Right cardiac atrium (tissue), 5 donors: ENCODE measurements around the gene BMF. TPM values are rescaled to one million over a fixed set of nuclear protein-coding genes. Genes with fewer than 3 reads are reported as not detected.

ENCODE experiments used
- ATAC-seq, 2 donors: fragments of 200-7000 bp; cut with Tn5 transposase; one replicate each; pipeline versions ENCODE4 v1.8.0 to v1.9.1; 2020; ENCODE audit warnings: moderate library complexity in 2 of 2, mild to moderate bottlenecking in 1 of 2
- DNase-seq, 3 donors: peaks; one replicate each; pipeline ENCODE4 v3.0.0-alpha.2; 2020
- H3K27ac ChIP-seq: one replicate; pipeline ENCODE4 v1.5.1; 2013; ENCODE audit warnings: mild to moderate bottlenecking, low read length, control low read depth, moderate library complexity
- H3K27me3 ChIP-seq: one replicate; pipeline ENCODE4 v1.6.1; 2013; ENCODE audit not compliant: control insufficient read depth, insufficient read depth
- H3K4me1 ChIP-seq: one replicate; pipeline ENCODE4 v1.6.1; 2013; ENCODE audit warnings: low read length; ENCODE audit not compliant: control insufficient read depth, insufficient read depth
- H3K4me3 ChIP-seq: one replicate; pipeline ENCODE4 v1.5.1; 2013; ENCODE audit warnings: low read length, control low read depth
- H3K9me3 ChIP-seq: one replicate; pipeline ENCODE4 v1.6.1; 2013; ENCODE audit warnings: low read length; ENCODE audit not compliant: control insufficient read depth
- WGBS: extraction: QIAGEN DNeasy Blood & Tissue Kit; methylation state at CpG from one replicate; pipeline ENCODE4 v1.1.7; 2013; 5-methylcytosine and 5-hydroxymethylcytosine counted together
- intact Hi-C, 4 donors: fragments of 100-400 bp; cut with DNase I; formaldehyde crosslinking; loops; one replicate each; pipeline versions ENCODE4 v1.11.0 to v1.14.0; 2022 to 2023
- polyA plus RNA-seq: library from polyadenylated mRNA; stranded (reverse); fragments of 200-250 nt; gene quantifications from one replicate; pipeline ENCODE4 v1.2.3, GENCODE V29; 2013
- total RNA-seq, 4 donors: library from RNA; stranded (reverse); fragmentation: NEBNext Ultra II Directional; extraction: Animal tissue kit (Norgen Biotek cat#: 25700); gene quantifications; one replicate each; pipeline ENCODE4 v1.2.1, GENCODE V29; 2021
- donor health status: healthy with polysubstance abuse.
- donor health status: DM: no; HTN: yes; CAD: no.
- donor health status: DM: no; HTN: no; CAD: no.
- donor health status: DM: no; HTN: yes; CAD: no; lungs with severe emphysema.
- donor health status: DM: yes; HTN: yes; CAD: no.

The BMF gene
- total and polyA plus RNA-seq, 5 donors = 2.9 to 9.9 (median 8.3) TPM

DNA sequence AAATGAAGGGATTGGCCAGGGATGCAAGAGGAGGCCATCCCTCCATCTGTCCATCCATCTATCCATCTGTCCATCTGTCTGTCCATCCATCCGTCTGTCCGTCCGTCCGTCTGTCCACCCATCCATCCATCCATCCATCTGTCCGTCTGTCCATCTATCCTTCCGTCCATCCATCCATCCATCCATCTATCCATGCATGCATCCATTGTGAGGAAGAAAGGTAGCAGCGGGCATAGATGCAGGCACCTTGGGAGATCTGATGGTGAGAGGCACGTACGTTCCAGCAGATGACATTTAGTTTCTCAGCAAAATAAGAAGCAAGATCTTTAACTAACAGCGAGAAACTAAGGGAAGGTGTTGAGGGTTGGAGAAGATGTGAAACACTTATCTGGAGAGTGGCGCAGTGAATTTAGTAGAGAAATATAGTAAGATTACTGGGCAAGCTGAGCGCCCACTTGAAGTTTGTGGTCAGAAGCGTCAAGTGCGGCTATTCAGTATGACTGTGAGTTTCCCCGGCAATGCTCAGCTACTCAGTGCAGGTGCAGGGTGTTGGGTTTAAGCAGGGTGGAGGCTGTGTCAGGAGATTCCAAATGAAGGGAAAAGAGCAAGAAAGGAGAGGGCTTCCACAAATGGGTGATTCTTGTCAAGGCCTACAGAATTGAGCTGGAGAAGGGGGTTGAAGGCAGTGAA, 47.3 kb downstream of the BMF start:
- H3K27me3 ChIP-seq = no peaks in the 10 kb centered on the region
- H3K4me3 ChIP-seq = no peak overlapping the region
- 95% methylated on average over 15 of the region's 15 CpGs for WGBS
- intact Hi-C loops = loop anchor here in 1 of 4 donors (5.0 kb wide), 1 partner anchor 46 kb away; the partner anchor contains the start of gene BMF
- H3K27ac ChIP-seq = no peak overlapping the region
- ATAC-seq (no peak), DNase-seq (no peak)
- peaks cover 3% of the 10 kb centered on the region for H3K4me1 ChIP-seq
- no peaks in the 10 kb centered on the region for H3K9me3 ChIP-seq

DNA sequence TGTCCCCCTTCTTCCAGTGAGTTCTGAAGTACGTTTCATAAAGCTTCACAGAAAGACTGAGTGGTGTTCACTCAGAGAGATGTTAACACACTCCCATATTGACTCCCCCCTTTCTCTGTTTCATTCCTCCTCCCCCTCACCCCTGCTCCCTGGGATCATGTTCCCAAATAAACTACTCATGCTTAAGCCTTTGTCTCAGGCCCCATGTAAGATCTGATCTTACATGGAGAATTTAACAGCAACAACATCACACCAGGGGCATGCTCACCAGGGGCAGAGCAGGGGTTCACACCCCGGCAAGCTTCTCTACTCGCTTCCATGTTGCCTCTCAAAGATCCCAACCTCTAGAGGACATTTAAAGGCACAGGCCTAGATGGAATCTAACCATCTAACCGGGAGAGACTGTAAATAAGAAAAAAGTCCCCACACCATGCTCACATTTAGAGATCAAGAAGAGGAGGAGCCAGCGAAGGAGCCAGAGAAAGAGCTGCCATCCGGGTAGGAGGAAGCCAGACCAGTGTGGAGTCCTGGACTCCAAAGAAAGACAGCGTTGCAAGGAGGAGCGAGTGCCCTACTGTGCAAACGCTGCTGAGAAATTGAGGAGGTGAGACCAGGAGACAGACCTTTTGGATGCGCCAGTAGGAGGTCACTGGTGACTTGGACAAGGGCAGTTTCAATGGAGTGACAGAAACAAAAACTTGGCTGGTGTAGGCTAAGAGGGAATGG, 48.3 kb downstream of the BMF start:
- ATAC-seq = no peak
- WGBS = 89% methylated on average over 10 of the region's 10 CpGs

DNA sequence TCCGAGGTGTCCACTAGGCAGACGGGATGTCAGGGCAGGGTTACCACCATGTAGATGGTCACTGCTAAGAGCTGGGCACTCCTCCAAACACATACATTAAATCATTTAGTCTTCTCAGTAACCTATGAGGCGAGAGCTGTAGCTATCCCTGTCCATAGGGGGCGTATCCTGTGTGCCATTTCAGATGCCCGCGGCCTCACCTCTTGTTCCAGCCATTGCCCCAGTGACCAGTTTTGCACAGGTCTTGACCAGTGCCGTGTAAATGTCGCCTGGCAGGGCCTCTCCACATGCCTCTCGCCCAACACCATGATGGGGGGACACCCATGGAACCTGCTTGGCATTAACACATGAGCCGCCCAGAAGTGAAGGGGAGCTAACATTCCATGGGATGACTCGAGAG, 48.9 kb downstream of the BMF start:
- no peaks in the 10 kb centered on the region for H3K9me3 ChIP-seq
- H3K27me3 ChIP-seq = no peaks in the 10 kb centered on the region
- WGBS = 91% methylated on average over 11 of the region's 11 CpGs
- intact Hi-C loops = loop anchor here in 3 of 4 donors (5.0 to 10.0 kb wide), 3 partner anchors 47 to 155 kb away; partner anchors contain the start of genes BMF (in 1 of the 3) and BUB1B (in 1 of the 3)
- DNase-seq (no peak), ATAC-seq (no peak)
- no peak overlapping the region for H3K27ac ChIP-seq
- H3K4me3 ChIP-seq = no peak overlapping the region
- H3K4me1 ChIP-seq = peaks cover 3% of the 10 kb centered on the region

More for the DNA sequence above, 48.3 kb downstream of the BMF start:
- DNase-seq = no peak
- H3K4me3 ChIP-seq = no peak overlapping the region
- H3K9me3 ChIP-seq = no peaks in the 10 kb centered on the region
- no peaks in the 10 kb centered on the region for H3K27me3 ChIP-seq
- H3K27ac ChIP-seq = no peak overlapping the region
- intact Hi-C loops = loop anchor here in 1 of 4 donors (5.0 kb wide), 1 partner anchor 47 kb away; the partner anchor contains the start of gene BMF
- peaks cover 3% of the 10 kb centered on the region for H3K4me1 ChIP-seq

- H3K27ac ChIP-seq = no peak overlapping the region
- no peaks in the 10 kb centered on the region for H3K9me3 ChIP-seq
- intact Hi-C loops = loop anchor here in 2 of 4 donors (10.0 kb wide), 2 partner anchors 106 to 156 kb away; partner anchors contain the start of gene BUB1B (in 1 of the 2)
- no peaks in the 10 kb centered on the region for H3K4me1 ChIP-seq
- 84% methylated on average over 3 of the region's 3 CpGs for WGBS
- no peak overlapping the region for H3K4me3 ChIP-seq
- DNase-seq (no peak), ATAC-seq (no peak)
- H3K27me3 ChIP-seq = no peaks in the 10 kb centered on the region
Measured at GRCh38 chr15:40058476-40059140, 50.1 kb downstream of the BMF start.

DNA sequence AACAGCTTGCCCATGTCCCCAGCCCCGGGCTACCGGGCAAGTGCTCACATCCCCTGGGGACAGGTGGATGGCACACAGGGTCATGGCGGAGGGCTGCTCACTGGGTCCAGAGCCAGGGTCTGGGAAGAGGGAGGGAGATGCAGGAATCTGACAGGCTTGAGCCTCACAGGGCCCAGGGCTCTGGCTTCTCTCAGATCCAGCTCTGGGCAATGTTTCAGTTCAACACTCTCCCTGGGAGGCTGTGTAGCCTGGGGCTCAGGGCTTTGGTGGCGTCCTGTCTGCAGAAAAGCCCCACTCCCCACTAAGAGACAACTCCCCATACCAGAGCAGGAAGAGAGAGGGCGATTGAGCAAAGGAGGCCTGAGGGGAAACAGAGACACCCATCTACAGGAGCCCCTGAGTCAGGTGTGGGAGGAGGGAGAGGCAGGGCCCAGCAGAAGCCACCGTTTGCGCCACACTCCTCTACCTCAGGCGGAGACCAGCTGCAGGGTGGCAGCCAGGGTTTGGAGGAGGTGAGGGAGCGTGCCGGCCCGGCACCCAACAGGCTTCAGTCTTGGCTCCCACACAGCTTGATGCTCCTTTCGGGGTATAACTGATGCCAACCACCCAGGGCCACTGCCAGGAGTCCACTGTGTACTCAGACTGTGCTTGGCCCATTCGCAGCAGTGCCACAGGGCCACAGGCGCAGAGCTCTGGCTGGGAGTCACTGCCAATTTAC, 52.9 kb downstream of the BMF start:
- peak; percentile 65 to 83 for ATAC-seq
- H3K27me3 ChIP-seq = no peaks in the 10 kb centered on the region
- 73% methylated on average over 14 of the region's 14 CpGs for WGBS

GRCh38 chr15:40054855-40055575, 53.7 kb downstream of the BMF start:
- Histone ChIP-seq H3K4me1 (no peaks in the 10 kb centered on the region), H3K9me3 (no peaks in the 10 kb centered on the region), H3K27me3 (no peaks in the 10 kb centered on the region), H3K4me3 (no peak overlapping the region), H3K27ac (no peak overlapping the region)
- intact Hi-C loops = loop anchor here in 2 of 4 donors (10.0 kb wide), 2 partner anchors 110 to 160 kb away; partner anchors contain the start of gene BUB1B (in 1 of the 2)
- peak; percentile 3 to 4 for ATAC-seq
- WGBS = 61% methylated on average over 6 of the region's 6 CpGs
- DNase-seq = peak in 1 of 3 donors; percentile 43

More for the DNA sequence above, 52.9 kb downstream of the BMF start:
- peak in 2 of 3 donors; percentile 82 to 84 for DNase-seq
- no peaks in the 10 kb centered on the region for H3K9me3 ChIP-seq
- H3K4me1 ChIP-seq = no peaks in the 10 kb centered on the region
- no peak overlapping the region for H3K4me3 ChIP-seq
- no peak overlapping the region for H3K27ac ChIP-seq
- intact Hi-C loops = loop anchor here in 2 of 4 donors (10.0 kb wide), 2 partner anchors 109 to 159 kb away; partner anchors contain the start of gene BUB1B (in 1 of the 2)

- no peak for ATAC-seq
- no peaks in the 10 kb centered on the region for H3K9me3 ChIP-seq
- no peaks in the 10 kb centered on the region for H3K27me3 ChIP-seq
- DNase-seq = no peak
- 88% methylated on average over 3 of the region's 3 CpGs for WGBS
- H3K4me3 ChIP-seq = no peak overlapping the region
- no peak overlapping the region for H3K27ac ChIP-seq
- H3K4me1 ChIP-seq = no peaks in the 10 kb centered on the region
- intact Hi-C loops = loop anchor here in 2 of 4 donors (10.0 kb wide), 2 partner anchors 110 to 160 kb away; partner anchors contain the start of gene BUB1B (in 1 of the 2)
Measured at GRCh38 chr15:40054605-40054854, 54.1 kb downstream of the BMF start.

GRCh38 chr15:40053831-40054604, 54.7 kb downstream of the BMF start:
- intact Hi-C loops = loop anchor here in 2 of 4 donors (10.0 kb wide), 2 partner anchors 111 to 161 kb away; partner anchors contain the start of gene BUB1B (in 1 of the 2)
- no peak for ATAC-seq
- H3K4me1 ChIP-seq = no peaks in the 10 kb centered on the region
- DNase-seq = peak in 1 of 3 donors; percentile 47
- no peak overlapping the region for H3K4me3 ChIP-seq
- WGBS = 88% methylated on average over 14 of the region's 14 CpGs
- H3K27ac ChIP-seq = no peak overlapping the region
- H3K27me3 ChIP-seq = no peaks in the 10 kb centered on the region
- H3K9me3 ChIP-seq = no peaks in the 10 kb centered on the region

GRCh38 chr15:40053079-40053830, 55.4 kb downstream of the BMF start:
- DNase-seq = no peak
- H3K4me3 ChIP-seq = no peak overlapping the region
- no peaks in the 10 kb centered on the region for H3K9me3 ChIP-seq
- intact Hi-C loops = loop anchor here in 2 of 4 donors (10.0 kb wide), 2 partner anchors 112 to 162 kb away; partner anchors contain the start of gene BUB1B (in 1 of the 2)
- 70% methylated on average over 12 of the region's 12 CpGs for WGBS
- H3K27ac ChIP-seq = no peak overlapping the region
- peaks cover 4% of the 10 kb centered on the region for H3K4me1 ChIP-seq
- H3K27me3 ChIP-seq = no peaks in the 10 kb centered on the region
- ATAC-seq = no peak
